PC-9 (cell line): Measurements from ENCODE around the gene LRRC61. TPM values are rescaled to one million over a fixed set of nuclear protein-coding genes. Genes with fewer than 3 reads are reported as not detected.

Experiments used
- BruUV-seq: library from RNA; stranded (reverse); fragments of 400-500 nt; replicated peaks from 2 replicates; lab custom pipeline; 2021; lab: Mats Ljungman, UMichigan
- CTCF ChIA-PET: fragments of 300-600 bp; sonication (Branson Sonifier 250); formaldehyde crosslinking; loops from one replicate; lab custom pipeline; 2022; ENCODE audit warnings: antibody characterized with exemption; lab: Charles Lee
- POLR2A ChIA-PET: fragments of 300-600 bp; sonication (Branson Sonifier 250); formaldehyde crosslinking; loops from one replicate; lab custom pipeline; 2022; ENCODE audit warnings: antibody characterized with exemption; ENCODE audit not compliant: unreplicated experiment; lab: Charles Lee
- DNase-seq, 2 experiments: peaks; one replicate each; pipeline versions ENCODE4 v3.0.0 to v3.0.0-alpha.2; 2015 to 2022; ENCODE audit warnings: mixed read lengths in 1 of 2
- H2AFZ ChIP-seq: fragments of 200-600 bp; sonication (generic); 2 replicates; pipeline ENCODE4 v1.8.1; 2017; ENCODE audit warnings: antibody characterized with exemption
- H3F3A ChIP-seq: fragments of 200-600 bp; sonication (generic); 2 replicates; pipeline ENCODE4 v1.8.1; 2017; ENCODE audit warnings: antibody characterized with exemption, mild to moderate bottlenecking, low read depth; ENCODE audit not compliant: insufficient read depth
- H3K27ac ChIP-seq: fragments of 200-600 bp; sonication (generic); 2 replicates; pipeline ENCODE4 v1.6.1; 2016; ENCODE audit warnings: mixed run types
- H3K27me3 ChIP-seq: fragments of 200-600 bp; sonication (generic); 2 replicates; pipeline ENCODE4 v1.6.1; 2016; ENCODE audit warnings: low read depth, mixed run types; ENCODE audit not compliant: insufficient read depth
- H3K36me3 ChIP-seq: fragments of 200-600 bp; sonication (generic); 2 replicates; pipeline ENCODE4 v1.6.1; 2016; ENCODE audit warnings: low read depth, mixed run types
- H3K4me1 ChIP-seq: fragments of 200-600 bp; sonication (generic); replicated peaks from 2 replicates; pipeline ENCODE4 v1.6.1; 2016; ENCODE audit warnings: mixed run types; ENCODE audit not compliant: insufficient read depth
- H3K4me2 ChIP-seq: fragments of 200-600 bp; sonication (generic); 2 replicates; pipeline ENCODE4 v1.6.1; 2017; ENCODE audit warnings: mixed run types
- H3K4me3 ChIP-seq: fragments of 200-600 bp; sonication (generic); 2 replicates; pipeline ENCODE4 v1.6.1; 2016; ENCODE audit warnings: mixed run types
- H3K79me2 ChIP-seq: fragments of 200-600 bp; sonication (generic); 2 replicates; pipeline ENCODE4 v1.6.1; 2017; ENCODE audit warnings: low read depth, mixed run types
- H3K9me2 ChIP-seq: fragments of 200-600 bp; sonication (generic); 2 replicates; pipeline ENCODE4 v1.8.1; 2017; ENCODE audit warnings: mild to moderate bottlenecking; ENCODE audit not compliant: insufficient read depth
- H3K9me3 ChIP-seq: fragments of 200-600 bp; sonication (generic); 2 replicates; pipeline ENCODE4 v1.8.1; 2016; ENCODE audit warnings: low read depth; ENCODE audit not compliant: insufficient read depth
- H4K20me1 ChIP-seq: fragments of 200-600 bp; sonication (generic); 2 replicates; pipeline ENCODE4 v1.8.1; 2017; ENCODE audit not compliant: insufficient read depth
- EZH2 ChIP-seq: fragments of 200-600 bp; sonication (generic); IDR thresholded peaks from 2 replicates; pipeline ENCODE4 v1.8.0; 2017; ENCODE audit warnings: antibody characterized with exemption, low read depth
- intact Hi-C: fragments of 100-400 bp; cut with micrococcal nuclease; formaldehyde crosslinking; loops from one replicate; pipeline ENCODE4 v1.10.0; 2022; ENCODE audit not compliant: unreplicated experiment
- total RNA-seq: library from RNA; stranded (reverse); gene quantifications from 2 replicates; pipeline ENCODE4 v1.2.3, GENCODE V29; 2021
- TF ChIP-seq, protein P1 (sequence below): fragments of 200-600 bp; sonication (generic); conservative IDR thresholded peaks from 2 replicates; pipeline ENCODE4 v1.6.1; 2017; ENCODE audit warnings: mixed run types, antibody characterized with exemption, mild to moderate bottlenecking, moderate library complexity

Gene LRRC61
- total RNA-seq, 1 experiment from 2014 or later = 34.8 TPM

DNA sequence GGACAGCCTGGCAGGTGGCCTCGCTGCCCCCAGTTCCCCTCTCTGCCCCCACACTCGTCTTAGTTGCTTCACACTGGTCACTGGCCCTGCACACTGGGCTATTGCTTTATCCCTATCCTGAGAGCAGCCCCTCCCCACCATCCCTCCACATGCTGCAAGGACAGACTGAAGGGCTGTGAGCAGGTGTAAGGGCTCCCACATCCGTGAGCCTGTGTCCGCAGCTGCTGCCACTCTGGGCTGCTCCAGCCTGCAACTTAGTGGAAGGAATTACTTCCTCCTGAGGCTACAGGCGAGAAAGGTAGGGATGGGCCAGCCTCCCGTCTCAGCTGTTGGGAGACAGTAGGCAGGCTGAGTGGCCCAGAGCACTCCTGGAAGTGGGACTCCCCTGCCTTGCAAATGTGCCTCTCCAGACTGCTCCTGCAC lies 14.5 kb downstream of the LRRC61 start:
- Histone ChIP-seq H3K9me3 (no peaks in the 10 kb centered on the region), H3K27me3 (no peaks in the 10 kb centered on the region), H3K79me2 (no peaks in the 10 kb centered on the region), H4K20me1 (no peaks in the 10 kb centered on the region; the same call in none of the 2 replicates), H3K36me3 (no peaks in the 10 kb centered on the region), H3K27ac (no peak overlapping the region), H3K4me1 (no peaks in the 10 kb centered on the region), H3F3A (0 out of 2 replicates have a peak, but pooled peaks cover 8% of the 10 kb centered on the region), H3K4me2 (no peak overlapping the region), H3K9me2 (no peaks in the 10 kb centered on the region), H3K4me3 (no peak overlapping the region), H2AFZ (no peak overlapping the region)
- BruUV-seq = no TSS peak
- DNase-seq = peak in 1 of 2 experiments; percentile 21
- ChIA-PET CTCF (no interaction called here), POLR2A (no interaction called here)
- TF ChIP-seq EZH2 = no peak
- intact Hi-C loops = no loop called here

DNA sequence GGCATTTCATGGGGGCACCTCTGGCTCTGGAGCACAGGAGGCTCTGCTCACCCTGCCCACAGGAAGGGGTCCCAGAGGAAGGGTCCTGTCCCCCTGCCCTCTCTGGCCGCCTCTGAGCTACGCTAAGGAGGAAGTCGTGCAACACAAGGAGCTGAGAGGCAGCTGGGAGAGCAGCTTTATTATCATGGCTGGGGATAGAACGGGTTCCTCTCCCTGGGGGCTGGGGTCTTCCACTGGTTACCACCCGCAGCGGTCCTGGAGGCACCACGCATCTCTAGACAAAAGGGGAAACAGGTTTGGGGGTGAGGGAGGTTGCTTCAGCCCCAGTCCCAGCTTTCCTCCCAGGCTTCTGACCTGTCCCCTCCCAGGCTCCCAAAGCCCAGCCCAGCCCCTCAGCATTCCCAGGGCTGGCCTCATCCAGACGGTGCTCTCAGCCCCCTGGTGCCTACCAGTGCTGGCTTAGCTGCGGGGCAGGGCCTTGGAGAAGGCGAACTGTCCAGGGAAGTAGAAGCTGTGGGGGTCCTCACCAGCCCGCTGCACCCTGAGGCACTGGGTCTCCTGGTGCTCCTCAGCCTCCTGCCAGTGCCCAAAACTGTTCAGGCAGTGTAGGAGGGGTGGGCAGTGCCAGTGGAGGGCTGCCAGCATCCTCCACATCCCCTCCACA lies 15.1 kb downstream of the LRRC61 start:
- Histone ChIP-seq H3K9me3 (no peaks in the 10 kb centered on the region; the same call in 1 of the 2 replicates), H3K27me3 (no peaks in the 10 kb centered on the region), H3F3A (0 out of 2 replicates have a peak, but pooled peaks cover 8% of the 10 kb centered on the region), H4K20me1 (no peaks in the 10 kb centered on the region; the same call in none of the 2 replicates), H3K27ac (no peak overlapping the region), H3K9me2 (no peaks in the 10 kb centered on the region), H3K79me2 (no peaks in the 10 kb centered on the region), H3K4me1 (no peaks in the 10 kb centered on the region), H3K4me2 (no peak overlapping the region), H3K4me3 (no peak overlapping the region), H2AFZ (no peak overlapping the region), H3K36me3 (no peaks in the 10 kb centered on the region)
- peak in 1 of 2 experiments; percentile 30 for DNase-seq
- intact Hi-C loops = no loop called here
- ChIA-PET CTCF (no interaction called here), POLR2A (no interaction called here)
- no peak for TF ChIP-seq EZH2
- TF ChIP-seq, protein P1, sequence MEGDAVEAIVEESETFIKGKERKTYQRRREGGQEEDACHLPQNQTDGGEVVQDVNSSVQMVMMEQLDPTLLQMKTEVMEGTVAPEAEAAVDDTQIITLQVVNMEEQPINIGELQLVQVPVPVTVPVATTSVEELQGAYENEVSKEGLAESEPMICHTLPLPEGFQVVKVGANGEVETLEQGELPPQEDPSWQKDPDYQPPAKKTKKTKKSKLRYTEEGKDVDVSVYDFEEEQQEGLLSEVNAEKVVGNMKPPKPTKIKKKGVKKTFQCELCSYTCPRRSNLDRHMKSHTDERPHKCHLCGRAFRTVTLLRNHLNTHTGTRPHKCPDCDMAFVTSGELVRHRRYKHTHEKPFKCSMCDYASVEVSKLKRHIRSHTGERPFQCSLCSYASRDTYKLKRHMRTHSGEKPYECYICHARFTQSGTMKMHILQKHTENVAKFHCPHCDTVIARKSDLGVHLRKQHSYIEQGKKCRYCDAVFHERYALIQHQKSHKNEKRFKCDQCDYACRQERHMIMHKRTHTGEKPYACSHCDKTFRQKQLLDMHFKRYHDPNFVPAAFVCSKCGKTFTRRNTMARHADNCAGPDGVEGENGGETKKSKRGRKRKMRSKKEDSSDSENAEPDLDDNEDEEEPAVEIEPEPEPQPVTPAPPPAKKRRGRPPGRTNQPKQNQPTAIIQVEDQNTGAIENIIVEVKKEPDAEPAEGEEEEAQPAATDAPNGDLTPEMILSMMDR = no peak
- BruUV-seq = no TSS peak

DNA sequence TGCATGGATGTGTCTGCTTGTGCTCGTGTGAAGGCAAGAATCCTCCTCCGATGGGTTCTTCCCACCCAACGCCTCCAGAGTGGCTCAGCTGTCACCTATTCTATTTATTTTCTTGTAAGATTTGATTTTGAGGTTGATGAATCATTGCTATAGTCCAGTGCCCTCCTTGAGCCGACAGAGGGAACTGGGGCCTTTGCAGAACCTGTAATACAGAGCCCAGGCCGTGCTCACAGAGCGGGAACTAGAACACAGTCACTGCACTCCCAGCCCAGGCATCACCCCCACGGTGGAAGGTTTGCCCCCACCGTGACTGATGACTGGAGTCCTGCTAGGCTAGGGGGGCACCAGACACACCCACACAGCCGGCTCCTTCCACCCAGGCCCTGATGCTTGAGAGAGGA lies 16.3 kb downstream of the LRRC61 start:
- TF ChIP-seq, protein P1 = no peak
- TF ChIP-seq EZH2 = no peak
- no peaks in the 10 kb centered on the region for H3K4me1 ChIP-seq
- intact Hi-C loops = no loop called here
- H4K20me1 ChIP-seq = no peaks in the 10 kb centered on the region; the same call in none of the 2 replicates
- no peaks in the 10 kb centered on the region for H3K36me3 ChIP-seq
- H3K9me2 ChIP-seq = no peaks in the 10 kb centered on the region
- CTCF ChIA-PET = no interaction called here
- no TSS peak for BruUV-seq
- no peaks in the 10 kb centered on the region for H3K27me3 ChIP-seq
- no peak overlapping the region for H2AFZ ChIP-seq
- H3K4me3 ChIP-seq = no peak overlapping the region
- H3K27ac ChIP-seq = no peak overlapping the region
- no peaks in the 10 kb centered on the region for H3K79me2 ChIP-seq
- peaks cover 4% of the 10 kb centered on the region; the same call in 1 of the 2 replicates for H3K9me3 ChIP-seq
- 0 out of 2 replicates have a peak, but pooled peaks cover 8% of the 10 kb centered on the region for H3F3A ChIP-seq
- POLR2A ChIA-PET = no interaction called here
- H3K4me2 ChIP-seq = no peak overlapping the region
- peak in 1 of 2 experiments; percentile 33 for DNase-seq
